Effector memory CD8-positive, alpha-beta T cell (primary cell): ENCODE data around the gene RMP24.
A peak's percentile ranks its signal among the peaks of the same experiment; 100 is the strongest.

ENCODE experiments used
- ATAC-seq: fragments of 150-1000 bp; cut with Tn5 transposase; replicated peaks from 2 replicates; pipeline ENCODE4 v1.10.0; 2021; ENCODE audit warnings: mild to moderate bottlenecking, moderate library complexity
- DNase-seq, 3 experiments: peaks; one replicate each; pipeline ENCODE4 v3.0.0; 2021
- H3K27ac Mint-ChIP-seq, 2 donors: one replicate each; pipeline ENCODE4 v1.8.0; 2022; ENCODE audit warnings: mild to moderate bottlenecking in 2 of 2, mixed read lengths in 2 of 2, moderate library complexity in 2 of 2
- H3K27me3 Mint-ChIP-seq, 2 donors: one replicate each; pipeline ENCODE4 v1.8.0; 2022; ENCODE audit warnings: mixed read lengths in 2 of 2
- H3K36me3 Mint-ChIP-seq: one replicate; pipeline ENCODE4 v1.8.0; 2022; ENCODE audit warnings: mild to moderate bottlenecking, moderate library complexity, mixed read lengths; ENCODE audit not compliant: insufficient read depth
- H3K4me1 Mint-ChIP-seq, 2 donors: one replicate each; pipeline ENCODE4 v1.8.0; 2022; ENCODE audit warnings: low read depth in 2 of 2, mixed read lengths in 2 of 2
- H3K4me3 Mint-ChIP-seq, 2 donors: one replicate each; pipeline ENCODE4 v1.8.0; 2022; ENCODE audit warnings: mild to moderate bottlenecking in 2 of 2, mixed read lengths in 2 of 2, moderate library complexity in 2 of 2
- H3K9me3 Mint-ChIP-seq, 2 donors: one replicate each; pipeline ENCODE4 v1.8.0; 2022; ENCODE audit warnings: mixed read lengths in 2 of 2

RMP24 gene

DNA sequence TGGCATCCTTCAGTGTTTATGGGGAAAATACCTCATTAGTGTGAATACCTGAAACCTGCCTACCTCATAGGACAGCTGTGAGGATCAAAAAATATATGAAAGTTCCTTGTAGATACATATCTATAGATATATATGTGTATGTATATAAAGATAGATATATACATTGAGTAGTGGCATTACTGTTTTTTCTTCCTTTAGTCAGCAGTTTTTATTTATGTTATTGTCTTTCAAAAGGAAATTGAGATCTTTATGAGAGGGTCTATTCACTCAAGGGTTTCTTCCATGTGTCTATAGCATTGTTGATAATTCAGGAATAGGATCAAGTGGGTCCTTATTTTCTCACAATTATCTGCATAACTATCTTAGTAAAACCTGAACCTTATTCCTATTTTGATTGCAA lies 6.6 kb downstream of the RMP24 start:
- ATAC-seq = no peak
- H3K27ac Mint-ChIP-seq = no peak overlapping the region
- no peaks in the 10 kb centered on the region for H3K9me3 Mint-ChIP-seq
- H3K4me3 Mint-ChIP-seq = no peak overlapping the region
- H3K4me1 Mint-ChIP-seq = peaks cover 3 to 5% of the 10 kb centered on the region in 2 donors
- no peaks in the 10 kb centered on the region for H3K27me3 Mint-ChIP-seq
- DNase-seq = no peak
- peaks cover 73% of the 10 kb centered on the region for H3K36me3 Mint-ChIP-seq

DNA sequence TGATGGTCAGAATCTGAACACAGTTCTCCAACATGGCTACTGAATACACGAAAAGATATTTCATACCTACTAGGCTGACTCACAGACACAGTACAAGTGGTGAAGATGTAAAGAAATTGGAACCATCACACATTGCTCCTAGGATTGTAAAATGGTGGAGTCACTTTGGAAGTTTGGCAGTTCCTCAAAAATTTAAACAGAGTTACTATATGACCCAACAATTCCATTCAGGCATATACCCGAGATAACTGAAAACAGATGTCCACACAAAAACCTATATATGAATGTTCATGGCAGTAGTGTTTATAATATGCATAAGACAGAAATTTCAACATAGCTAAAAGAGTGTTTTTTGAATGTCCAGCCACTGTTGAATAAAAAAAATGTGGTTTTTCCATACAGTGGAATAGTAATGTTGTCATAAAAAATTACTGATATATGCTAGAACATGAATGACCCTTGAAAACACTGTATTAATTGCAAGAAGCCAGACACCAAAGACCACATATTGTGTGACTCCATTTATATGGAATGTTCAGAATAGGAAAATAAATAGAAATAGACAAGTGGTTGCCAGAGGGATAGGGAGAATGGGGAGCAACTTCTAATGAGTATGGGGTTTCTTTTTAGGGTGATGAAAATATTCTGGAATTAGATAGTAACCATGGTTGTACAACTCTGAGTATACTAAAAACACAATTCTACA lies 10.1 kb downstream of the RMP24 start:
- DNase-seq (no peak), ATAC-seq (no peak)
- peaks cover 46% of the 10 kb centered on the region for H3K36me3 Mint-ChIP-seq
- no peaks in the 10 kb centered on the region for H3K4me1 Mint-ChIP-seq
- H3K27me3 Mint-ChIP-seq = no peaks in the 10 kb centered on the region
- no peaks in the 10 kb centered on the region for H3K9me3 Mint-ChIP-seq
- H3K27ac Mint-ChIP-seq = no peak overlapping the region
- H3K4me3 Mint-ChIP-seq = no peak overlapping the region

DNA sequence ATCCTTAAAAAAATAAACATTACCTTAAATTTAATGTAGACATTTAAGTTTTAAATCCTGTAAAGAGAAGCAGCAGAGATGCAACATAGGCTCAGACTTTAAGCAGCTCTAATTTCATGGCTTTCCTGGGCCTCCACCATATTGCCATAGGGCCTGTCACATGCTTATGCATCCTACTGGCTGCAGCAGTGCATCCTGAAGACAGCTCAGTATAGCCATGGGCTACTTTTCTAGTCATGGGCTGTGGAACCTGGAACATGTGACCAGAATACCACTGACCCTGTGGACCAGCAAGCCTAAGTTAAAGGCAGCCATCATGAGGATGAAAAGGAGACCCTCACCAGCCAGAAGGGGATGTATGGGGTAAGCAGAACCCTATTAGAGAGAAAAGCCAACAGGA lies 10.7 kb downstream of the RMP24 start:
- H3K27me3 Mint-ChIP-seq = no peaks in the 10 kb centered on the region
- no peak overlapping the region for H3K4me3 Mint-ChIP-seq
- no peak for DNase-seq
- ATAC-seq = no peak
- H3K4me1 Mint-ChIP-seq = no peaks in the 10 kb centered on the region
- H3K36me3 Mint-ChIP-seq = peaks cover 40% of the 10 kb centered on the region
- H3K27ac Mint-ChIP-seq = no peak overlapping the region
- no peaks in the 10 kb centered on the region for H3K9me3 Mint-ChIP-seq

DNA sequence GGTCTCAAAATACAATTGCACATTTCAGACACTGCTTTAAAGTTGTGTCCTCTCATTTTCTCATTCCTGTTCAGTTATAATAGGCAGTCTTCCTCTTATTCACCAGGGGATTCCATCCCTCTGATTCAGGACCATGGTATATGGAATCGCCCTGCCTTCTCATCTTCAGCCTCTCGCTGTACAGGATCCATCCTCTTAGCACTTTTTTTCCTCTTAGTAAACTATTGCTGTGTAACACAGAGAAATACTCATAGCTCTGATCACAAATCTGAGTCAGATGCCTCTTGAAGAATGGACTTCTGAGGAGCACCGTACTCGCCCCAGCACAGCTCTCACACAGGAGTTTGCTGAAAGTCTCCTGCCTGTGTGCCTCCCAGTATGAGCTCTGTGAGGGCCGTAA lies 11.3 kb downstream of the RMP24 start:
- peaks cover 33% of the 10 kb centered on the region for H3K36me3 Mint-ChIP-seq
- H3K9me3 Mint-ChIP-seq = no peaks in the 10 kb centered on the region
- peak overlapping the region; percentile 5 to 63 for H3K27ac Mint-ChIP-seq
- no peak for ATAC-seq
- no peaks in the 10 kb centered on the region for H3K4me1 Mint-ChIP-seq
- DNase-seq = no peak
- no peak overlapping the region for H3K4me3 Mint-ChIP-seq
- H3K27me3 Mint-ChIP-seq = no peaks in the 10 kb centered on the region

DNA sequence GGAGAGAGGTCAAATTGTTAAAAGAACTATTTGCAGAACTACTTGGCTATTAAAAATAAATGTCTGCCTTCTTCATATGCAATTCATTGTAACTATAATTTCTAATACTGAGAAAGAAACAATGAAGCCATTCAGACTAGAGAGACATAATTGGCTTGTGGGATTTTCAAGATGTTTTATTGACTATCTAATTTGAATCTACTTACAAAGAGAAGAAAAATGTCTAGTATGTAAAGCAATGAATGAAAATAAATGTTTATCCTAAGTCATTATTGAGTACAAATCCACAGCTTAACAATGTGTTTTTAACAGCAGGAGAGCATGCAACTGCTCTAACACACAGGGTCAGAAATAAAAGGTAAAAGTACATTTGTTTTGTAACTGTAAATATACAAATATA lies 19.2 kb downstream of the RMP24 start:
- ATAC-seq = no peak

DNA sequence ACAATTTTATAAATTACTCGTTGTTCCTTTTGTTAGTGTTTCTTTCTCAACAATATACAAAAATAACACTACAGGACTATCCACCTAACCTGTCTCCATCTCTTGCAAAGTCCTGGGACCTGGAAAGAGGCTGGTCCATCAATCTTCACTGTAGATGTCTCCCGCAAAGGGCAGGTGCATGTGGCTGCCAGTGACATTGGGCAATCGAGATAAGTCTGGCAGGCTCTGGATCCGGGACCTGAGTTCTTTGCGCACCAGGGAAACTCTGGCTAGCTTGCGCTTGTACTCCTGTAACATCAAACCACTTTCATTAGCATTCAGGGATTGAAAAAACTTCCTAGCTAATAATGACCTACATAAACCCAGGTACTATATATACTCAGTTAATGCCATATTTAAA lies 20.5 kb downstream of the RMP24 start:
- Mint-ChIP-seq H3K36me3 (no peaks in the 10 kb centered on the region), H3K27me3 (no peaks in the 10 kb centered on the region), H3K9me3 (no peaks in the 10 kb centered on the region), H3K4me3 (no peak overlapping the region), H3K27ac (no peak overlapping the region), H3K4me1 (no peaks in the 10 kb centered on the region)
- DNase-seq = no peak
- no peak for ATAC-seq

More for the DNA sequence above, 19.2 kb downstream of the RMP24 start:
- no peak overlapping the region for H3K4me3 Mint-ChIP-seq
- H3K27me3 Mint-ChIP-seq = no peaks in the 10 kb centered on the region
- no peak for DNase-seq
- no peaks in the 10 kb centered on the region for H3K9me3 Mint-ChIP-seq
- H3K36me3 Mint-ChIP-seq = no peaks in the 10 kb centered on the region
- no peaks in the 10 kb centered on the region for H3K4me1 Mint-ChIP-seq
- H3K27ac Mint-ChIP-seq = no peak overlapping the region

DNA sequence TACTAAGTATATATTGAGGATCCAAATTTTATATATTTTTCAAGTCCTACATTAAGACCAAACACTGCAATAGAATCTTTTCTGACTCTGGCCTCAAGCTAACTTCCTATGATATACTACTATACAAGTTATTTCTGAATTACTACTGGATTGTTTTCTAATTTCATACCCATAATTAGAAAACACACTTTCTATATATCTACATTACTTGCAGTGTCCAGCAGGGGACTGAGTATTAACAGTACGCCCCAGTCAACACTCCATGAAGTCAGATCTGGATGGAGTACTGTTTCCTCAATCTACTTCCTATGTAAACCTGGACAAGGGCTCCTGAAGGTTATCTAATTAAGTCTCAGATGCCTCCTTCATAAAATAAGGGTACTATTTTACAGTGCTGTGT lies 26.5 kb downstream of the RMP24 start:
- Mint-ChIP-seq H3K27ac (no peak overlapping the region), H3K9me3 (no peaks in the 10 kb centered on the region), H3K4me3 (no peak overlapping the region), H3K4me1 (peaks cover 0 to 3% of the 10 kb centered on the region in 2 donors), H3K27me3 (no peaks in the 10 kb centered on the region), H3K36me3 (no peaks in the 10 kb centered on the region)
- DNase-seq (no peak), ATAC-seq (no peak)

- DNase-seq = no peak
- Mint-ChIP-seq H3K9me3 (no peaks in the 10 kb centered on the region), H3K27ac (no peak overlapping the region), H3K4me3 (no peak overlapping the region), H3K36me3 (no peaks in the 10 kb centered on the region), H3K27me3 (no peaks in the 10 kb centered on the region), H3K4me1 (peaks cover 0 to 3% of the 10 kb centered on the region in 2 donors)
- no peak for ATAC-seq
Measured at GRCh38 chr18:35999925-36000324, 27.4 kb downstream of the RMP24 start.

- DNase-seq (no peak), ATAC-seq (no peak)
- no peaks in the 10 kb centered on the region for H3K9me3 Mint-ChIP-seq
- no peak overlapping the region for H3K27ac Mint-ChIP-seq
- no peaks in the 10 kb centered on the region for H3K27me3 Mint-ChIP-seq
- H3K4me1 Mint-ChIP-seq = no peaks in the 10 kb centered on the region
- no peaks in the 10 kb centered on the region for H3K36me3 Mint-ChIP-seq
- no peak overlapping the region for H3K4me3 Mint-ChIP-seq
Measured at GRCh38 chr18:36006997-36007396, 34.5 kb downstream of the RMP24 start.

DNA sequence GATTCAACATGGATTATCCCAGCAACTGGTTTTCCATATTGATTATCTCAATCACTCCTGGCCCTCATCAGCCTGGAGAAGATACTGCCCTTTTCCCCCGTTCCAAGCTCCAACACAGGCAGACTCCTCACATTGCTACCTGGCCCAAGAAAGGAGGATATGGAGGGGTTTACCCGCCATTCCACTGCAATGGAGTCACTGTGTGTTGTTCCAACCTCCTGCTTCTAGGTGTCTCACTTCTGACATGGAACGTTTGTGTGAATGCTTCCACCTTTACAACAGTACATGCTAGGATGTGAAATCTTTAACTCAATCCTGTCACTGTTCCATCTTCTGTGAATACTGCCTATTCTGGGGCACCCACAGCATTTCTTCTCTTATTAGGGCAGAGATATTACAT lies 36.7 kb downstream of the RMP24 start:
- H3K27me3 Mint-ChIP-seq = no peaks in the 10 kb centered on the region
- DNase-seq (no peak), ATAC-seq (no peak)
- H3K4me1 Mint-ChIP-seq = no peaks in the 10 kb centered on the region
- H3K4me3 Mint-ChIP-seq = no peak overlapping the region
- H3K36me3 Mint-ChIP-seq = no peaks in the 10 kb centered on the region
- H3K9me3 Mint-ChIP-seq = no peaks in the 10 kb centered on the region
- no peak overlapping the region for H3K27ac Mint-ChIP-seq

DNA sequence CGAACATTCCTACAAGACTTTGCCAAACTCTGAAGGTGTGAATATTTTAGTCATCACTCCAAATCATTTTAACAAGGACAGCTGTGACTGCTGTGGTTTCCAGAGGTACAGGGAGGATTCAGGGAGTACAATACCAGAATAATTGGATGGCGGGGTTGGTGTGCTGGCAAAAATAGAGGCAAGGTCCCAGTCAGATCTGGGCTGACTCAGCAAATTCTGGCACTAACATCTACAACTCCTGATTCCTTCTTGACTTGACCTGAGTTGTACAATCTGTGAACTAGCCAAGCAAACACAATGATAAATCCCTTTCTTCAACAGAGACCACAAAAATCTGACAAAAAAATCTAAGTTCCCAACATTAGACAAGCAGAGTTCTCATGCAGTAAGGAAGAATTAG lies 40.4 kb downstream of the RMP24 start:
- Mint-ChIP-seq H3K4me1 (no peaks in the 10 kb centered on the region), H3K4me3 (no peak overlapping the region), H3K9me3 (no peaks in the 10 kb centered on the region), H3K36me3 (no peaks in the 10 kb centered on the region), H3K27me3 (no peaks in the 10 kb centered on the region), H3K27ac (no peak overlapping the region)
- DNase-seq = no peak
- no peak for ATAC-seq

DNA sequence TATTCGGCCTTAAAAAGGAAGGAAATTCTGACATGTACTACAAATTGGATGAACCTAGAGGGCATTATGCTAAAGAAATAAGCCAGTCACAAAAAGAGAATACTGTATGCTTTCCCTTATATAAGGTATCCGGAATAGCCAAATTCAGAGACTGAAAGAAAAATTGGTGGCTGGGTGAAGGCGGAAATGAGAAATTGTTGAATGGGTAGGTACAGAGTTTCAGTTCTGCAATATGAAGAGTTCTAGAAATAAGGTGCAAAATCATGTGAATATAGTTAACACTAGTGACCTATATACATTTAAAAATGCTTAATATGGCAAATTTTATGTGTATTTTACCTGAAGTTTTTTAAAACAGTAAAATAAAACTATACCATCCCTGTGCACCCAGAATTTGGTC lies 43.1 kb downstream of the RMP24 start:
- no peaks in the 10 kb centered on the region for H3K9me3 Mint-ChIP-seq
- no peak overlapping the region for H3K4me3 Mint-ChIP-seq
- peaks cover 4% of the 10 kb centered on the region for H3K36me3 Mint-ChIP-seq
- no peak overlapping the region for H3K27ac Mint-ChIP-seq
- H3K4me1 Mint-ChIP-seq = no peaks in the 10 kb centered on the region
- ATAC-seq = no peak
- DNase-seq = no peak
- no peaks in the 10 kb centered on the region for H3K27me3 Mint-ChIP-seq

GRCh38 chr18:36017232-36017631 lies 44.8 kb downstream of the RMP24 start:
- Mint-ChIP-seq H3K27ac (no peak overlapping the region), H3K27me3 (no peaks in the 10 kb centered on the region), H3K9me3 (no peaks in the 10 kb centered on the region), H3K4me1 (no peaks in the 10 kb centered on the region), H3K36me3 (peaks cover 4% of the 10 kb centered on the region), H3K4me3 (no peak overlapping the region)
- ATAC-seq (no peak), DNase-seq (no peak)

DNA sequence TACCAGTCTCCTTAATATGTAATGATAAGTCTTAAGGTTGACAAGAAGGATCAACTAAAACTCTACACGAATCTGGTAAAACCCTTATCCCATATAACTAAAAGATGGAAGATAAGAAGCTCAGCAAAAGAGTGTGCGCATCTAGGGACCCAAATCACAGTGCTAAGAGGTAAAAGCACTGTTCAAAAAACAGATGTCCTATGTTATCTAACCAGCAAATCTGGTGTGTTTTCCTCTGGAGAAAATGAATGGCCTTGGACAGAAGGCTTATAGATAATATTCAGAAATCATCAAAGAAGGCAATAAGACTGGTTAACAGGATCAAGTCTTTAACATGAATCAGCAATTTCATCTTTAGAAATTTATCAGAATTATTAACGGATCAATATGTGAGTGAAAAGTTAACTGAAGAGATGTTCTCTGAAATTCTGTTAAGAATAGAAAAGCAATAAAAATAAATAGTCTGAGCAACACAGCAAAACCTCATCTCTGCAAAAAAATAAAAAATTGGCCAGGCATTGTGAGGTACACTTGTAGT lies 47.8 kb downstream of the RMP24 start:
- Mint-ChIP-seq H3K4me1 (no peaks in the 10 kb centered on the region), H3K36me3 (peaks cover 11% of the 10 kb centered on the region), H3K9me3 (no peaks in the 10 kb centered on the region), H3K4me3 (no peak overlapping the region), H3K27ac (no peak overlapping the region), H3K27me3 (no peaks in the 10 kb centered on the region)
- no peak for ATAC-seq
- no peak for DNase-seq
